Activated CD8-positive, alpha-beta T cell treated with anti-CD3 and anti-CD28 coated beads for 36 hours (primary cell): ENCODE measurements around the gene FAM161B. TPM values are rescaled to one million over a fixed set of nuclear protein-coding genes. Genes with fewer than 3 reads are reported as not detected.

Source experiments
- ATAC-seq: fragments of 200-7000 bp; cut with Tn5 transposase; one replicate; pipeline ENCODE4 v1.10.0; 2021; ENCODE audit warnings: mild to moderate bottlenecking, moderate library complexity
- CTCF ChIA-PET: fragments of 350-600 bp; sonication (Branson Sonifier 250); formaldehyde crosslinking; loops from one replicate; lab custom pipeline; 2021; ENCODE audit warnings: antibody characterized with exemption; lab: Charles Lee
- POLR2A ChIA-PET: fragments of 350-600 bp; sonication (Branson Sonifier 250); formaldehyde crosslinking; loops from one replicate; lab custom pipeline; 2021; ENCODE audit warnings: antibody characterized with exemption; lab: Charles Lee
- DNase-seq: peaks from one replicate; pipeline ENCODE4 v3.0.0-alpha.2; 2020
- H3K27ac Mint-ChIP-seq: one replicate; pipeline ENCODE4 v1.8.0; 2021; ENCODE audit warnings: mild to moderate bottlenecking, mixed read lengths
- H3K27me3 Mint-ChIP-seq: one replicate; pipeline ENCODE4 v1.8.0; 2021; ENCODE audit warnings: mixed read lengths
- H3K36me3 Mint-ChIP-seq: one replicate; pipeline ENCODE4 v1.8.0; 2021; ENCODE audit warnings: low read depth, mixed read lengths
- H3K4me1 Mint-ChIP-seq: one replicate; pipeline ENCODE4 v1.8.0; 2021; ENCODE audit warnings: low read depth, mixed read lengths
- H3K4me3 Mint-ChIP-seq: one replicate; pipeline ENCODE4 v1.8.0; 2021; ENCODE audit warnings: mild to moderate bottlenecking, moderate library complexity, mixed read lengths
- H3K9me3 Mint-ChIP-seq: one replicate; pipeline ENCODE4 v1.8.0; 2021; ENCODE audit warnings: mixed read lengths
- CTCF ChIP-seq: fragments of 200-600 bp; IDR thresholded peaks from one replicate; pipeline ENCODE4 v1.8.0; 2022; ENCODE audit warnings: antibody characterized with exemption, mild to moderate bottlenecking
- intact Hi-C: fragments of 100-400 bp; cut with micrococcal nuclease; formaldehyde crosslinking; loops from one replicate; pipeline ENCODE4 v1.10.0; 2022
- total RNA-seq, 2 experiments: library from RNA; stranded (reverse); gene quantifications; one replicate each; pipeline ENCODE4 v1.2.3, GENCODE V29; 2021

Gene FAM161B
- total RNA-seq, 2 experiments from 2014 or later = 1.0 to 1.3 TPM

GRCh38 chr14:73944432-73945158, 5.3 kb downstream of the FAM161B start:
- no peak for TF ChIP-seq CTCF
- H3K27me3 Mint-ChIP-seq = no peaks in the 10 kb centered on the region
- ATAC-seq (no peak), DNase-seq (no peak)
- H3K4me1 Mint-ChIP-seq = no peaks in the 10 kb centered on the region
- H3K4me3 Mint-ChIP-seq = no peak overlapping the region
- H3K36me3 Mint-ChIP-seq = no peaks in the 10 kb centered on the region
- no peaks in the 10 kb centered on the region for H3K9me3 Mint-ChIP-seq
- ChIA-PET CTCF (no interaction called here), POLR2A (interaction anchor here (1.3 kb wide), 1 partner anchor 9 kb away, joined by 3 read pairs; no protein-coding TSS in a partner anchor)
- intact Hi-C loops = no loop called here
- H3K27ac Mint-ChIP-seq = no peak overlapping the region

- no peak for TF ChIP-seq CTCF
- intact Hi-C loops = no loop called here
- Mint-ChIP-seq H3K4me3 (no peak overlapping the region), H3K27me3 (no peaks in the 10 kb centered on the region), H3K27ac (peak overlapping the region; percentile 52), H3K4me1 (no peaks in the 10 kb centered on the region), H3K36me3 (no peaks in the 10 kb centered on the region), H3K9me3 (no peaks in the 10 kb centered on the region)
- no peak for DNase-seq
- CTCF ChIA-PET = interaction anchor here (1.2 to 1.5 kb wide), 2 partner anchors 12 to 214 kb away, joined by 3 read pairs; no protein-coding TSS in a partner anchor
- ATAC-seq = no peak
- POLR2A ChIA-PET = no interaction called here
Observed at GRCh38 chr14:73943083-73943482, 6.8 kb downstream of the FAM161B start.

- DNase-seq = no peak
- no peak for TF ChIP-seq CTCF
- ChIA-PET CTCF (interaction anchor here (1.7 kb wide), 1 partner anchor 97 kb away, joined by 5 read pairs; no protein-coding TSS in a partner anchor), POLR2A (no interaction called here)
- H3K27me3 Mint-ChIP-seq = no peaks in the 10 kb centered on the region
- intact Hi-C loops = no loop called here
- no peaks in the 10 kb centered on the region for H3K4me1 Mint-ChIP-seq
- ATAC-seq = no peak
- H3K36me3 Mint-ChIP-seq = no peaks in the 10 kb centered on the region
- H3K9me3 Mint-ChIP-seq = no peaks in the 10 kb centered on the region
- H3K27ac Mint-ChIP-seq = no peak overlapping the region
- H3K4me3 Mint-ChIP-seq = no peak overlapping the region
Observed at GRCh38 chr14:73942180-73942579, 7.7 kb downstream of the FAM161B start.

- no peak overlapping the region for H3K4me3 Mint-ChIP-seq
- ChIA-PET CTCF (interaction anchor here (0.6 to 2.3 kb wide), 5 partner anchors 10 to 377 kb away, joined by 3 to 9 read pairs (median 4); no protein-coding TSS in a partner anchor), POLR2A (no interaction called here)
- peak overlapping the region; percentile 28 for H3K27ac Mint-ChIP-seq
- intact Hi-C loops = no loop called here
- no peaks in the 10 kb centered on the region for H3K27me3 Mint-ChIP-seq
- no peak for TF ChIP-seq CTCF
- peaks cover 5% of the 10 kb centered on the region for H3K36me3 Mint-ChIP-seq
- DNase-seq = no peak
- no peaks in the 10 kb centered on the region for H3K4me1 Mint-ChIP-seq
- ATAC-seq = no peak
- no peaks in the 10 kb centered on the region for H3K9me3 Mint-ChIP-seq
Observed at GRCh38 chr14:73937012-73937411, 12.9 kb downstream of the FAM161B start.

GRCh38 chr14:73936548-73936947, 13.3 kb downstream of the FAM161B start:
- TF ChIP-seq CTCF = no peak
- POLR2A ChIA-PET = interaction anchor here (1.6 kb wide), 1 partner anchor 13 kb away, joined by 3 read pairs; the partner anchor contains the start of genes COQ6 and FAM161B
- H3K36me3 Mint-ChIP-seq = peaks cover 7% of the 10 kb centered on the region
- no peaks in the 10 kb centered on the region for H3K9me3 Mint-ChIP-seq
- no peak overlapping the region for H3K4me3 Mint-ChIP-seq
- H3K27me3 Mint-ChIP-seq = no peaks in the 10 kb centered on the region
- no peak for DNase-seq
- ATAC-seq = no peak
- peak overlapping the region; percentile 28 for H3K27ac Mint-ChIP-seq
- CTCF ChIA-PET = interaction anchor here (0.6 to 2.3 kb wide), 11 partner anchors 11 to 378 kb away, joined by 3 to 9 read pairs (median 3); no protein-coding TSS in a partner anchor
- intact Hi-C loops = no loop called here
- H3K4me1 Mint-ChIP-seq = no peaks in the 10 kb centered on the region
